Mesendoderm (in vitro differentiated cells): ENCODE measurements around the gene RELL1.
"Not testable (repeated sequence)": the region's sequence is repeated elsewhere in the genome, so short reads cannot be mapped to it uniquely, and the experiment has no call there.

ENCODE experiments used
- DNase-seq: peaks from one replicate; pipeline ENCODE4 v3.0.0; 2013
- H2AK5ac ChIP-seq: 2 replicates; pipeline ENCODE4 v1.6.1; 2013; ENCODE audit warnings: low read length, inconsistent platforms
- H2BK120ac ChIP-seq: 2 replicates; pipeline ENCODE4 v1.6.1; 2013; ENCODE audit warnings: low read depth, mild to moderate bottlenecking, low read length, moderate library complexity, mixed read lengths
- H2BK15ac ChIP-seq: replicated peaks from 2 replicates; pipeline ENCODE4 v1.6.1; 2013; ENCODE audit warnings: low read depth, mild to moderate bottlenecking, moderate library complexity
- H2BK5ac ChIP-seq: 2 replicates; pipeline ENCODE4 v1.6.1; 2013; ENCODE audit warnings: low read length, inconsistent platforms
- H3K18ac ChIP-seq: 2 replicates; pipeline ENCODE4 v1.6.1; 2013; ENCODE audit warnings: mild to moderate bottlenecking, low read length, mixed read lengths
- H3K23ac ChIP-seq: one replicate; pipeline ENCODE4 v1.6.1; 2013; ENCODE audit warnings: low read length
- H3K27ac ChIP-seq: 2 replicates; pipeline ENCODE4 v1.5.1; 2013; ENCODE audit warnings: low read depth, mild to moderate bottlenecking, inconsistent platforms, low read length, moderate library complexity
- H3K27me3 ChIP-seq: 2 replicates; pipeline ENCODE4 v1.6.1; 2013; ENCODE audit warnings: low read length, control low read depth, mild to moderate bottlenecking, inconsistent platforms; ENCODE audit not compliant: insufficient read depth, poor library complexity
- H3K36me3 ChIP-seq: 2 replicates; pipeline ENCODE4 v1.6.1; 2013; ENCODE audit warnings: low read length, inconsistent platforms; ENCODE audit not compliant: control insufficient read depth, insufficient read depth
- H3K4ac ChIP-seq: one replicate; pipeline ENCODE4 v1.6.1; 2013; ENCODE audit warnings: low read depth, mild to moderate bottlenecking, low read length, moderate library complexity
- H3K4me1 ChIP-seq: 2 replicates; pipeline ENCODE4 v1.6.1; 2013; ENCODE audit warnings: low read depth, low read length, inconsistent platforms; ENCODE audit not compliant: control insufficient read depth
- H3K4me2 ChIP-seq: 2 replicates; pipeline ENCODE4 v1.6.1; 2013; ENCODE audit warnings: low read length
- H3K4me3 ChIP-seq: 2 replicates; pipeline ENCODE4 v1.5.1; 2013; ENCODE audit warnings: mild to moderate bottlenecking, low read length
- H3K56ac ChIP-seq: one replicate; pipeline ENCODE4 v1.6.1; 2013; ENCODE audit warnings: low read length
- H3K79me1 ChIP-seq: 2 replicates; pipeline ENCODE4 v1.6.1; 2013; ENCODE audit warnings: low read length, inconsistent platforms
- H3K79me2 ChIP-seq: 2 replicates; pipeline ENCODE4 v1.6.1; 2013; ENCODE audit warnings: mild to moderate bottlenecking, low read length; ENCODE audit not compliant: control insufficient read depth, insufficient read depth
- H3K9ac ChIP-seq: 2 replicates; pipeline ENCODE4 v1.6.1; 2013; ENCODE audit warnings: low read length, inconsistent platforms
- H4K5ac ChIP-seq: one replicate; pipeline ENCODE4 v1.6.1; 2013; ENCODE audit warnings: low read length
- H4K8ac ChIP-seq: one replicate; pipeline ENCODE4 v1.6.1; 2013; ENCODE audit warnings: low read depth, mild to moderate bottlenecking, control low read depth, low read length, moderate library complexity
- WGBS: extraction: QIAGEN DNeasy Blood & Tissue Kit; methylation state at CpG from one replicate; pipeline ENCODE4 v1.1.7; 2013; ENCODE audit warnings: low lambda C conversion rate, missing lambda C conversion rate; ENCODE audit not compliant: insufficient coverage; ENCODE audit errors: extremely low coverage; 5-methylcytosine and 5-hydroxymethylcytosine counted together

The RELL1 gene

GRCh38 chr4:37669124-37669523, 17.1 kb downstream of the RELL1 start:
- not testable (repeated sequence) for H3K27me3 ChIP-seq, H3K56ac ChIP-seq, H2AK5ac ChIP-seq, H3K18ac ChIP-seq, H4K8ac ChIP-seq, H3K27ac ChIP-seq, H2BK120ac ChIP-seq, H4K5ac ChIP-seq, H2BK5ac ChIP-seq, H2BK15ac ChIP-seq, H3K79me1 ChIP-seq, H3K23ac ChIP-seq, H3K4me2 ChIP-seq, H3K36me3 ChIP-seq, H3K4me3 ChIP-seq, H3K9ac ChIP-seq, H3K4ac ChIP-seq, H3K79me2 ChIP-seq, DNase-seq
- no CpG with 5 or more reads among the region's 26 CpGs for WGBS
- H3K4me1 ChIP-seq: peaks cover 15% of the 10 kb centered on the region

GRCh38 chr4:37667197-37668100, 18.7 kb downstream of the RELL1 start:
- peaks cover 22% of the 10 kb centered on the region for H3K4me1 ChIP-seq
- H3K23ac ChIP-seq: no peak overlapping the region
- no peak overlapping the region for H3K4me2 ChIP-seq
- H2BK15ac ChIP-seq: no peak overlapping the region
- H3K27ac ChIP-seq: no peak overlapping the region
- peaks cover 2% of the 10 kb centered on the region for H3K79me1 ChIP-seq
- H3K27me3 ChIP-seq: no peaks in the 10 kb centered on the region
- H2BK5ac ChIP-seq: no peak overlapping the region
- no peak overlapping the region for H2AK5ac ChIP-seq
- H3K4me3 ChIP-seq: no peak overlapping the region
- no peaks in the 10 kb centered on the region for H3K79me2 ChIP-seq
- DNase-seq: no peak
- H3K36me3 ChIP-seq: no peaks in the 10 kb centered on the region
- H4K8ac ChIP-seq: no peak overlapping the region
- no peak overlapping the region for H3K56ac ChIP-seq
- WGBS: no CpG with 5 or more reads among the region's 2 CpGs
- H3K18ac ChIP-seq: no peak overlapping the region
- no peak overlapping the region for H3K4ac ChIP-seq
- H3K9ac ChIP-seq: no peak overlapping the region
- no peak overlapping the region for H4K5ac ChIP-seq
- H2BK120ac ChIP-seq: no peak overlapping the region

GRCh38 chr4:37666625-37667071, 19.5 kb downstream of the RELL1 start:
- WGBS: no CpG with 5 or more reads among the region's 6 CpGs
- DNase-seq: peak; percentile 79

GRCh38 chr4:37665333-37666320, 20.5 kb downstream of the RELL1 start:
- DNase-seq: no peak
- Histone ChIP-seq H3K18ac (peak overlapping the region; percentile 7), H3K4me2 (no peak overlapping the region), H2AK5ac (no peak overlapping the region), H2BK15ac (no peak overlapping the region), H2BK5ac (no peak overlapping the region), H3K79me2 (no peaks in the 10 kb centered on the region), H3K9ac (no peak overlapping the region), H2BK120ac (no peak overlapping the region), H3K4me3 (no peak overlapping the region), H3K4me1 (peaks cover 23% of the 10 kb centered on the region), H3K23ac (no peak overlapping the region), H3K4ac (no peak overlapping the region), H3K79me1 (peaks cover 2% of the 10 kb centered on the region), H3K36me3 (no peaks in the 10 kb centered on the region), H3K27ac (no peak overlapping the region), H4K5ac (no peak overlapping the region), H3K56ac (no peak overlapping the region), H3K27me3 (no peaks in the 10 kb centered on the region), H4K8ac (no peak overlapping the region)
- WGBS: no CpG with 5 or more reads among the region's 10 CpGs

More at GRCh38 chr4:37666625-37667071, 19.5 kb downstream of the RELL1 start:
- Histone ChIP-seq H3K4me1 (peaks cover 23% of the 10 kb centered on the region), H2AK5ac (no peak overlapping the region), H3K27ac (no peak overlapping the region), H4K5ac (no peak overlapping the region), H3K4me3 (no peak overlapping the region), H3K56ac (no peak overlapping the region), H2BK15ac (no peak overlapping the region), H3K79me2 (no peaks in the 10 kb centered on the region), H3K23ac (no peak overlapping the region), H3K9ac (no peak overlapping the region), H2BK120ac (no peak overlapping the region), H3K18ac (no peak overlapping the region), H4K8ac (no peak overlapping the region), H3K36me3 (no peaks in the 10 kb centered on the region), H3K4ac (no peak overlapping the region), H3K4me2 (no peak overlapping the region), H3K79me1 (peaks cover 2% of the 10 kb centered on the region), H3K27me3 (no peaks in the 10 kb centered on the region), H2BK5ac (no peak overlapping the region)

- Histone ChIP-seq H4K5ac (no peak overlapping the region), H2BK5ac (no peak overlapping the region), H3K27me3 (no peaks in the 10 kb centered on the region), H2BK120ac (no peak overlapping the region), H3K4me2 (no peak overlapping the region), H3K4me3 (no peak overlapping the region), H2AK5ac (no peak overlapping the region), H3K79me1 (peaks cover 5% of the 10 kb centered on the region), H2BK15ac (no peak overlapping the region), H3K56ac (no peak overlapping the region), H3K4ac (no peak overlapping the region), H3K4me1 (peaks cover 23% of the 10 kb centered on the region), H3K9ac (no peak overlapping the region), H3K79me2 (peaks cover 1% of the 10 kb centered on the region), H3K18ac (no peak overlapping the region), H3K23ac (no peak overlapping the region), H3K27ac (no peak overlapping the region), H3K36me3 (no peaks in the 10 kb centered on the region), H4K8ac (no peak overlapping the region)
- no CpG with 5 or more reads among the region's 5 CpGs for WGBS
- peak; percentile 82 for DNase-seq
Observed at GRCh38 chr4:37664696-37665095, 21.5 kb downstream of the RELL1 start.
